NB4 (cell line): Measurements from ENCODE around the gene CTRB2.
A peak's percentile ranks its signal among the peaks of the same experiment; 100 is the strongest.
"Not testable (repeated sequence)": the region's sequence is repeated elsewhere in the genome, so short reads cannot be mapped to it uniquely, and the experiment has no call there.

Source experiments
- DNase-seq: peaks from one replicate; pipeline ENCODE4 v3.0.0; 2010; ENCODE audit warnings: low read depth
- H3K4me3 ChIP-seq: one replicate; pipeline ENCODE4 v1.5.1; 2011; ENCODE audit warnings: mild to moderate bottlenecking, low read depth, low read length, moderate library complexity
- CTCF ChIP-seq: IDR thresholded peaks from one replicate; pipeline ENCODE4 v1.5.1; 2012; ENCODE audit warnings: low read depth, low read length
- MYC ChIP-seq: IDR thresholded peaks from 2 replicates; pipeline ENCODE4 v1.6.1; 2011; ENCODE audit warnings: low read depth, low read length
- POLR2A ChIP-seq: IDR thresholded peaks from 2 replicates; pipeline ENCODE4 v1.6.1; 2011; ENCODE audit warnings: mild to moderate bottlenecking; ENCODE audit not compliant: insufficient read length; ENCODE audit errors: extremely low read depth
- TF ChIP-seq, protein P1 (sequence below): IDR thresholded peaks from 2 replicates; pipeline ENCODE4 v1.6.1; 2011; ENCODE audit warnings: low read depth, low read length

The CTRB2 gene

GRCh38 chr16:75207831-75208230, 870 bp upstream of the CTRB2 start:
- no peak for TF ChIP-seq MYC
- TF ChIP-seq CTCF: no peak
- TF ChIP-seq POLR2A: no peak
- TF ChIP-seq, protein P1, sequence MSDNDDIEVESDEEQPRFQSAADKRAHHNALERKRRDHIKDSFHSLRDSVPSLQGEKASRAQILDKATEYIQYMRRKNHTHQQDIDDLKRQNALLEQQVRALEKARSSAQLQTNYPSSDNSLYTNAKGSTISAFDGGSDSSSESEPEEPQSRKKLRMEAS: no peak
- H3K4me3 ChIP-seq: no peak overlapping the region
- no peak for DNase-seq

DNA sequence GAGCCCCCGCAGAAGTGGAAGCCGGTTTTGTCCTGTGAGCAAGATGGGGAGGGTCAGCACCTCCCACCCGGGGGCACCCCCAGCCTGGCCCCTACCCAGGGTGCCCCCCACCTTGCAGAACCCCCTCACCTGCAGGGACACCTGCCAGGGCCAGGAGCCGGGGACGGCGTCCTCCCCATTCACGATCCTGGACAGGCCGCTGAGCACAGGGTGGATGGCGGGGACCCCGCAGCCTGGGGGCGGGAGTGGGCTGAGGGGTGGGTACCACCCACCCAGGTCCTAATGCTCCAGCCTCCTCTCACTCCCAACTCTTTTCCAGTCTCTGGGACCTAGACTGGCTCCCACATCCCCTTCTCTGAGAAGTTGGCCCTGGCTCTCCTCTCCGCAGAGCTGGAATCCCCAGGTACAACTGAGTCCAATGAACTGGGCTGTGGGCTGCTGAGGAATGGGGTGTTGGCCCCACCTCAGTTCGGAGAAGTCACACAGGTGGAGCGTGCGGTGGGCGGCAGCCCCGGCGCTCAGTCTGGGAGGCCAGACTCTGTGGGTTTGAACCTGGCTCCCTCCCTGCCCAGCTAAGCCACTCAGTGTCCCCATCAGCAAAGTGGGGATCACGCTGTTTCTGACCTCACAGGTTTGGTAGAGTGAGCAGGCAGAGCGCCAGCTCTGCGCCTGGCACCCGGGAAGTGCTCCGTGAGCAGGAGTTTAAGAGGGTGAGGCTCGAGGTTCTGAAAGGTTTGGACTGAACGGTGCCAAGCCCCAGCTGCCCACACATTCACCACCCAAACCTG, 806 bp downstream of the CTRB2 start:
- not testable (repeated sequence) for H3K4me3 ChIP-seq, DNase-seq

- not testable (repeated sequence) for H3K4me3 ChIP-seq, DNase-seq
These were observed 1.5 kb downstream of the CTRB2 start for GRCh38 chr16:75205438-75205837.

GRCh38 chr16:75204905-75205304, 2.1 kb downstream of the CTRB2 start:
- DNase-seq, H3K4me3 ChIP-seq: not testable (repeated sequence)

DNA sequence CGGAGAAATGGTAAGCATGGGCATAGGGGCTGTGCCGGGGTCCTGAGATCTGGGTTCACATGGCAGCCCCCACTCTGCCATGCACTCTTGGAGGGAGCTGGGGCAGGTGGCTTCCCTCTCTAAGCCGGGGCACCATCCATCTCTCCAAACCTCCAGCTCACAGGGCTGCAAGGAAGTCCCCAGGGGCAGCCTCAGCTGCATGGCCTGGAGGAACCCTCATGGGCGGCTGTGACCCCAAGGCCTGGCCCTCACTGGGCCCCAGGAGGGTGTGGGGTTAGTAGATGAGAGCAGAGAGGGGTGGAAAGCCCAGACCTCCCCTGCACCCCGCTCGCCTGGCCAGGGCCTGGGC, 2.6 kb downstream of the CTRB2 start:
- DNase-seq: no peak
- TF ChIP-seq, protein P1: no peak
- TF ChIP-seq CTCF (no peak), POLR2A (no peak)
- no peak overlapping the region for H3K4me3 ChIP-seq

DNA sequence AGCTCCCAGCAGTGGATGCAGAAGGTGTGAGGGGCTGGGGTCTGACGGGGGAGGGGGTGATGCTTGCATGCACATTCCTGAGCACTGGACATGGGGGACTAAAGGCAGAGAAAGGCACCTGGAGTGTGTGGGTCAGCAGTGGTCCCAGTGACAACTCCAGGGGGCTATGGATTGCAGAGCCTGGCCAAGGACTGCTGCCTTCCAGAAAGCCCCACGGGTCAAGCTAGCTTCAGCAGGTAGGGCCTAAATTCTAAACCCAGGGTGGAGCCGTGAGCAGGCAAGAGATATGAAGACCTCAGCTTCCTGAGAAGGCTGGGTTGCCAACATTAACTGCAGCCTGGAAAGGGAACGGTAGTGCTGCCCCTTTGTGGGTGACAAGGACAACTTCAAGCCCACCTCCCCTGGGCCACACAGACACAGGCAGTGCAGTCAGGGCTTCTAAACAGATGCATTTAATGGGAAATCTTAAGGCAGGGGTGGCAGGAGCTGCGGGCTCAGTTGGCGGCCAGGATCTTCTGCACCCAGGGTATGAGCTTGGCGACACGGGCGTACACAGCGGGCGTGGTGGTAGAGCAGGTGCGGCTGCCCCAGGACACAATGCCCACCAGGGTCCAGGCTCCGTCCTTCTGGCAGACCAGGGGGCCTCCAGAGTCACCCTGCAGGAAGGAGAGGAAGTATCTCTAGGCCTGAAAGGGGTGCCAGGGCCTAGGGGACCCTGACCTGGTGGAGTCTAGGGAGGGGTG, 3.1 kb downstream of the CTRB2 start:
- peak; percentile 40 for DNase-seq
- TF ChIP-seq, protein P1: no peak
- TF ChIP-seq POLR2A: no peak
- TF ChIP-seq MYC: no peak
- TF ChIP-seq CTCF: no peak
- H3K4me3 ChIP-seq: no peak overlapping the region

- TF ChIP-seq MYC (no peak), CTCF (no peak), POLR2A (no peak)
- TF ChIP-seq, protein P1: no peak
- no peak overlapping the region for H3K4me3 ChIP-seq
- DNase-seq: no peak
These were observed 3.9 kb downstream of the CTRB2 start for GRCh38 chr16:75203096-75203495.
